Measurements from ENCODE around the gene RRAD.

Gene RRAD

GRCh38 chr16:66874079-66874775 lies 51.1 kb downstream of the RRAD start:
- peak in 1 of 3 experiments; percentile 7 for DNase-seq

- DNase-seq: no peak
Observed at GRCh38 chr16:66873685-66874055, 51.7 kb downstream of the RRAD start.

GRCh38 chr16:66872943-66873684 lies 52.2 kb downstream of the RRAD start:
- peak; percentile 75 to 85 (median 77) for DNase-seq

GRCh38 chr16:66872559-66872942 lies 52.8 kb downstream of the RRAD start:
- DNase-seq: no peak

GRCh38 chr16:66871840-66872239 lies 53.5 kb downstream of the RRAD start:
- no peak for DNase-seq

Data from NCI-H1417 (cell line).